Right kidney (tissue), 1 donor: ENCODE measurements around the gene TSPAN8.
"Not testable (repeated sequence)": the region's sequence is repeated elsewhere in the genome, so short reads cannot be mapped to it uniquely, and the experiment has no call there.

Experiments
- DNase-seq: peaks from one replicate; pipeline ENCODE4 v3.0.0-alpha.2; 2016

Gene TSPAN8

DNA sequence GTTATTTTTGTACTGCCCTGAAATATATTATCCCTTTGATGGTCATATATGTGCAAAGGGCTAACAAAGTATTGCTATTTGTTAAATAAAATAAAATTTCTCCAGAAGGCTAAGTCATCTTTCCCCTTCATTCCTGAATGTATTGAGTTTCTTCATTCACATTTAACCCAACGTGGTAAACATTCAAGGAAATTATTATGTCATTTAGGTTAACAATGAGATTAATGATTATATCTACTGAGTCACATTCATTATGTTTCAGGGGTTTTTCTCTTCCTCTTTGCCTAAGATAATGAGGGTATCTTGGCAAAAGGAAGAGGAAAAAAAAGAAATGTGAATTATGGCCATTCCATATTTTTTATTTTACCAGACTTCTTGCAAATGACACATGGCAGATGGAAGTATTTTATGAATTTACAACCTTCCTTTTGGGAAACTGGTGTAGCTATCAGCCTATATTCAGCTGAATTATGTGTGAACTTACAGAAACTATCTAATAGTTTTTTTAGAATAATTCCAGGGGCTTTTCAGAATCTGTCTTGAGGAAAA lies 27.2 kb downstream of the TSPAN8 start:
- DNase-seq: no peak

DNA sequence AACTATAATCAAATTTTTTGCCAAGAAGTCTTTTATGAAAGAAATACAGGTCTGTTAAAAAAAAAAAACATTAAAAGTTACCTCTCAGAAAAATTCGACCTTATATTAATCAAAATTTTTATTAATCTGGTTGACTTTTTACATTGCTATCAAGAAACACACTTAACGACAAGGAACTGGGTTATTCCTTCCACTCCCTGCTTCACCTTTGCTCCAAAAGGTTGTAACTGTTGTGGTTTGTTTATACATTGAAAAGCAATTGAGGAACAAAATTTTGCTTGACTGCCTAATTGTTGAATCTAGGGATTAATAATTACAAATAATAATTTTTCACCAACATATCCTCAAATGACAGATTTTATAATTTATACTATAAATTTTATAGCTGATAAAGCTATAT lies 28.4 kb downstream of the TSPAN8 start:
- no peak for DNase-seq

DNA sequence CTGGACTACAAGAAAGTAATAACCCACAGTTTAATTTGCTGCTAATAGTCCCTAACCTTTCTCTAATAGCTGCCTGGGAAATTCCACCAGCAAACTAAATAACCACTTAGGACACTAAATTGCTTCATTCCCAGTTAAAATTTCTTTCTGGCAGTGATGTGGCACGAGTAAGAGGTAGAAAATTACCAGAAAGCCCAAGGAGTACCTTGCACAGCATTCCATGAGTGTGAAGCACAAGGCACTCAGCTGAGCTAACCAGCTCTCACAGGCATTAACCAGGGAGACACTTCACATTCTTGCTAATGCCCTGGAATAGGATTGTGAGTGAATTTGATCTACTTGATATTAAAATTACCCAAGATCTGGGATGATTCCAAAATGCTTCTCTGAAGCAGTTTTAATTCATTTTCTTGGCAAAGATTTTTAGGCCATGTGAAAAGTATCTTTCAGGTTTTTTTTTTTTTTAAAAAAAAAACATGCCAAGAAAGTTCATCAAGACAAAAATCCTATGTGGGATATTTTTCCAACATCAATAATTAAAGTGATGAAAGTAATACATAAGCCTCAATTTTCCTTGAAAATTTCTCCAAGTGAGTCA lies 29.5 kb downstream of the TSPAN8 start:
- DNase-seq: no peak

DNA sequence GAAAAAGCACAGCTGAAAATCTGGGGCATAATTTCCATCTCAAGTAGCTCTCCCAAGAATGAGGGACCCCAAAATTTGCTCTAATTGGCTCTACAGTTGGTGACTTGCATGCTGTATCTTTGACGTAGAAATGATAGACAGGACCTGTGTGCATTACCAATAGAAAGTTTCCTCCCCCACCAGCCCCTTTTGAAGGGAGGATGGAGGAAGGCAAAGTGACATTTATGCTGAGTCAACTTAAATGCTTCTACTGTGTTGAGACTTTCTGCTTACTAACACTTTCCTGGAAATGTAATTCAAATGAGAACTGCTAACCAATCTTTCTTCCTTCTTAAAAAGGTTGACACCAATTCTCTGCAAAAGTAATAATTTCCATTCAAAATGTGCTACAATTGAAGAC lies 31.9 kb downstream of the TSPAN8 start:
- no peak for DNase-seq

DNA sequence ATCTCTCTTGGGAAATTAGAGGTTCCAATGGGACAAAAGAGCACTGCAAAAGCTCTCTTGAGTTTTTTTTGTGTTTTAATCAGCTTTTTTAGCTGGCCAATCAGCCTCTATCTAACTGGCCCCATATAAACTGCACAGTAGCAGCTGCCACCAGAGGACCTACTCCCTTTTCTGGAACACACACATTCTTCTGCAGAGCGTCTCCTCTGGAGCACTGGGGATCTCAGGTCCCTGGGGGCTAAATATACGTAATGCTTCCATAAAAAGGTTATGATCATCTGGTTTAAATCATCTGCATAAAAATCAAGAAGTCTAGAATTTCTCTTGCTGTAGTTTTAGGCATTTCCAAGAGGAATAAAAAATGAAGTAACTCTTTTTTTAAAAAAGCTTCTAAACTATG lies 32.3 kb downstream of the TSPAN8 start:
- no peak for DNase-seq

DNA sequence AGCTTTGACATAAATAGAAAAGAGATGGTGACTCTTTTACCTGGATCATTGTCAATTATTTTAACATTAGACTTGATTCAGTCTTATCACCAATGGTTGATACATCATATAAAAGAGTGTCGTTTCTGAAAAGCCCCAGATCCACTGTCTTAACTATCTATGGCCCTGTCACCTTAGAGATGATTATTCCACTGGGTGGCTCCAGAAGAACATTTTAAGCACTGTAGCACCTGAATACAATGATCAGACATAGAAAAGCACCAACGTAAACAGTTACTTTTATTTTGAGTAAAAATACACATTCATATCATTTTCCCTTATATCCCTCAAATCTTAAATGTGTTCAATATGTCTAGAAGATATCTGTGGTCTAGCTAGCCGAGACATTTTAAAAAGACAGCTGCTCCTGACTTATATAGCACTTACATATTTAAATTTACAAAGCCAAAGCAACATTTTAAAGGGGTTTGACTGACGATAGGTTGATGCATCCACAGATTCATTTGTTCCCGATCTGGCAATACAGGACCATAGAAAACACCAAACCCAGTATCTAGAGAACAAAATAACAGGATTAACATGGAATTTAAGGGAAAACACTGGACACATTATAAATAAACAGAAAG lies 32.9 kb downstream of the TSPAN8 start:
- DNase-seq: no peak

DNA sequence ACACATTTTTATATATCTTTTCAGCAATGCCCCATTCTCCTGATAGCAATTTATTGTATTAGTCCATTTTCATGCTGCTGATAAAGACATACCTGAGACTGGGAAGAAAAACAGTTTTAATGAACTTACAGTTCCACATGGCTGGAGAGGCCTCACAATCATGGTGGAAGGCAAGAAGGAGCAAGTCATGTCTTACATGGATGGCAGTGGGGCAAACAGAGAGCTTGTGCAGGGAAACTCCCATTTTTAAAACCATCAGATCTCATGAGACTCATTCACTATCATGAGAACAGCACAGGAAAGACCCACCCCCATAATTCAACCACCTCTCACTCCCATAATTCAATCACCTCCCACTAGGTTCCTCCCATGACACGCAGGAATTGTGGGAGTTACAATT lies 44.7 kb downstream of the TSPAN8 start:
- DNase-seq: not testable (repeated sequence)

DNA sequence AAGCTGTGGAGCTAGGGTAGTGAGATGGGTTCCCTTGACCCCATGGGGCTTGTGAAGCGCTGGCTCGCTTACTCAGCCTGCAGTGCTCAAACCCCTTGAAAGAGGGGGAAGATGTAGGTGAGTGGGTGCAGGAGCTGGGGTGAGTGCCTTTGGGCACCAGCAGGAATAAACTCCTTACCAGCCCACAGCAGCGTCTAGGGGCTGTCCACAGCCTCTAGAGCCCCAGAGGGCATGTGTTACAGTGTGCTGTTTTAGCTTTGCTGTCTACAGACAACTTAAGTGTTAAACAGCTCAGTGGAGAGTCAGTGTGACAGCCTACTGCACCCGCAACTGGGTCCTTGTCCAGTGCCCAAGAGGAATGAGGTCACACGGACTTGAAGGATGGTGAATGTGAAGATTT lies 48.0 kb downstream of the TSPAN8 start:
- DNase-seq: no peak

DNA sequence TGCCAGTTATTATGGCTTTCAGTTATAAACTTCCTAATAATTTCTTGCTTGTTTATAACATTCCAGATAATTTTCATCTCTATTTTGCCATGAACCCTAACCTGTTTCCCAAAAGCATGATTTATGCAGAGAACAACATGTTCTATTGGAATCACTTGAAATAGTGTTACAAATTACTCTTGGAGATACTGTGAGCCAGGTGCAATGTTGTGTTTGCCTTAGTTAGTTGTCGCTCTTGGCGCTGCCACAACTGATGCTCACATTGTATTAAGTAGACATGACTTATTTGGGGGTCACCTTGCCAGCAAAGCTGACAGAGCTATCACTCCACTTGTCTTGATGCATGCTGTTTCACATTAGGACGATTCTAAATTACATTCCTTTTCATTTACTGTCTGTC lies 49.4 kb downstream of the TSPAN8 start:
- DNase-seq: no peak

DNA sequence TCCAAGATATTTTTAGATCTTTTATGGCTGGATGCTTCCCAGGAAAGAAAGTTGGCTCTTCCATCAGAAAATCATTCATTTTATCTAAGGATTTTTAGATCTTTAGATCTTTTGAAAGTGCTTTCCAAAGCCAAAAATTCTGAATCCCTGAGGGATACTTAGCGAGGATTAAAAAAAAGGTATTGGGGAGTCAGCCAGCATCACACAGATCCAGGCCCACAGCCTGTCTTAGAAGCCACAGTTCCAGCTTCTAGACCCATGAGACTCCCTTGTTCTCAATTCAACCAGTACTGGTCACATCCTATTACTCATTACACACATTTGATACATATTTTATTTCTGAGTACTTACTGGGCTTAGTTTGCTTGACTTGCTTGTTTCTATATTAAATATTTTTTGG lies 49.9 kb downstream of the TSPAN8 start:
- no peak for DNase-seq

DNA sequence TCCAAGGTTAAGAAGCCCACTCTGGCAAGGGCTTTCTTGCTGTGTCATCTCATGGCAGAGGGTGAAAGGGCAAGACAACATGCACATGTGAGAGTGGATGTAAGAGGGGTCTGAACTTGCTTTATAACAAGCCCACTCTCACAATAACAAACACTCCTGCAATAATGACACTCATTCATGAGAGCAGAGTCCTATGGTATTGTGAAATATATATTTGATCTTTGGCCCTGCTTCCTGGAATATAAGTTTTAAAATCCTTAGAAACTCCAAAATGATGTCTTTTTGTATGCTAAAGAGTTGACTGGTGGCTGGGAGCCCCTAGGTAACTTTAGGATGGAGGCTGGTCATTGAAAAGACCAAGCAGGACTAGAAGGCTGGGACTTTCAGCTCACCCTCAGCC lies 51.8 kb downstream of the TSPAN8 start:
- no peak for DNase-seq

DNA sequence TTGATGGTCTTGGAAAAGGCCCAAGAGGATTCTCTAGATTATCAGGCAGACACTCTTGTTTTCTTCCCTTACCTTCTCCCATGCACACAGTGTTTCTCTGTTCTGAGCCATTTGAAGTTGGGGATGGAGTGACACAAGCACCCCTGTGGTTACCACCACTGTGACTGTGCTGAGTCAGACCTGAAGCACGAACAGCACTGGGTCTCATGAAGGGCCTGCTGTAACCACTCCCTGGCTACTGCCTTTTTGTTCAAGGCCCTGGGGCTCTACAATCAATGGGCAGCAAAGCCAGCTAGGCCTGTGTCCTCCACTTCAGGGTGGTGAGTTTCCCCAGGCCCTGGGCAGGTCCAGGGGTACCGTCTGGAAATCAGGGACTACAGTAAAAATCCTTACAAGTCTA lies 65.5 kb downstream of the TSPAN8 start:
- no peak for DNase-seq

DNA sequence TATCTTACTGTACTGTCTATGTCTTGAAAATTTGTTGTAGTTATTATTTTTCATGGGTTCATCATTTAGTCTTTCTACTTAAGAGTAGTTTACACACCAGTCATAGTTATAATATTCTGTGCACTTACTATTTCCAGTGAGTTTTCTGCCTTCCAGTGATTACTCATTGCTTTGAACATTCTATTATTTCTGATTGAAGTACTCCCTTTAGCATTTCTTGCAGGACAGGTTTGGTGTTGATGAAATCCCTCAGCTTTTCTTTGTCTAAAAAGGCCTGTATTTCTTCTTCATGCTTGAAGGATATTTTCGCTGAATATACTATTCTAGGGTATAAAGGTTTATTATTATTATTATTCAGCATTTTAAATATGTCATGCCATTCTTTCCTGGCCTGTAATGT lies 66.8 kb downstream of the TSPAN8 start:
- no peak for DNase-seq

DNA sequence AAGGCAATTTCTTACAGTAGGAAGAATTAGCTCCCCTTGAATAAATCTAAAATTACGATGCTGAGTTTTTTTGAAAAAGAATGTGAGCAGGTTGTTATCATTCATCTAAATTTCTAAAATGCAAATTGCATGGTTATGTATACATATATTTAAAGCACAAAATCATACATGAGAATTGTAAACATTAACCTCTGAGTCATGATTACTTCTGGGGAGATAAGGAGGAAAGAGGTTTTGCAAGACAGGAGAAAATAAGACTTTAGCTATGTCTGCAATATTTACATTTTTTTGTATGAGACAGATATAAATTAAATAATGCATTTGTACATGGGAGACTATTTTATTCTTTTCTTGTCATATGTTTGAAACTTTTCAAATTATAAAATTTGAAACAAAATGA lies 72.2 kb downstream of the TSPAN8 start:
- no peak for DNase-seq

DNA sequence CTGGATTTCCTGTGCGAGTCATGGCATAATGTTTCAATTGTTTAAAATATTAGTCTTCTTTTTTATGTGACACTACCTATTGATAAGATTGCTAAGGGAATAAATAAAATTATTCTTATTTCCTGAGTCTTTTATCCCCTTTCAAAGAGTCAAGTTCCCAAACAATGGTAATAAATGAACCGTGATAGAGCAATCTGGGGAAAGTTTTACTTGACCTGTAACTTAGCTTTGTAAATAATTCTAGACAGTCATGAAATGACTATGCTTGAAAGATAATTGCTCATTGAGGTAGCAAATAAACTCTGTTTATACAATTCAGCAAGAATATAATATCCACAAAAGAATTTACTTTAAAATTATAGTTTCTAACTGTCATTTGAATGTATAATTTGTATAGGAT lies 82.1 kb downstream of the TSPAN8 start:
- no peak for DNase-seq
